SK-N-DZ (cell line): Measurements from ENCODE around the gene AKAP13.
"Not testable (repeated sequence)": the region's sequence is repeated elsewhere in the genome, so short reads cannot be mapped to it uniquely, and the experiment has no call there.

Experiments used
- DNase-seq: peaks from one replicate; pipeline ENCODE4 v3.0.0-alpha.2; 2015; ENCODE audit warnings: low spot score

The AKAP13 gene

DNA sequence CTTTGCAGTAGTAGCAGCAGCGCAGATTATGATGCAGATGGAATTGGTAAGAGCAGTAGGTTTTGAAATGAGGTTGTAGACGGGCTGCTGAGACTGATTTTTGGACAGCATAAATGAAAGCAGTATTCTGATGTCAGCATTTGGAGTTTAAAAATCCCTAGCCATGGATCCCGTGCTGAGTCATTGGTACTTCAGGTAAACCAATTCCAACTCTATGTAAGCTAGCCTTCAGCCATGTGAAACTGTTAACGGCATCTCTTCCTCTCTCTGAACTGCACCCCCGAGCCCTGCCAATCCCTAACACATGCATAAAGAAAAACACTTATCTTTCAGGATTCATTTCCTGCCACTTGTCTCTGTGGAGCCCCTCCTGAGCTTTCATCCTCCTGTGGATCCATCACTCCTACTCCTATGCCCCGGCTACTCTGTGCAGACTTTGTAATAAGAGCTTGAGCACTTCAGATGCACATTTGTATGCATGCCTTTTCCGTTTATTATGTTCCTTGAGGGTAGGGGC, 119.0 kb downstream of the AKAP13 start:
- DNase-seq, result no peak

DNA sequence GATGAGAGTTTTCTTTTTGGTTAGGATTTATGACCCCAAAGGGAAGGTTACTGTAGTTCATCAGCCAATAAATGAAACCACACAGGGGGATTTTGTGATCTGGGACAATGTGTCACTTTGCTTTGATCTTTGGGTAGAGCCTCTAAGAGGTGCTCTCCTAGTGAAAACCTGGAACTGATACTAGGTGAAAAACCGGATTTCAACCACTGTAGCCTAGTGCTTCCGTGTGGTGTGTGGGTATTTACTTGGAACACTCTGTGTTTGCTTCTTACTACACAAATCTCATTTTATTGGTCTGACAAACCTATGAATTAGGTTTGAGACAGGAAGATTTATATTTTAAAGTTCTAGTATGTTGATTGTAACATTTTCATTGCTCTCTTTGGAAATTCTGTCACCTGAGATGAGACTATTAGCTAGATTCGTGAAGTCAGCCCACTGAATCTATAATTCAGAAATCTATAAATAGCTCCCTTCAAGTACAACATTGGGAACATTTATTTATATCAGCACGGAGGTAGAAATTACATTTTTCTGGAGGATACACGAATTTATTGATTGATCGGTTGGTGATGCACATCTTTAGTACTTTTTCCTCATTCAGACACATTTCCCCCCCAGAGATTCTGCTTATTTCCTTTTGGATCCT, 119.8 kb downstream of the AKAP13 start:
- DNase-seq, result no peak

DNA sequence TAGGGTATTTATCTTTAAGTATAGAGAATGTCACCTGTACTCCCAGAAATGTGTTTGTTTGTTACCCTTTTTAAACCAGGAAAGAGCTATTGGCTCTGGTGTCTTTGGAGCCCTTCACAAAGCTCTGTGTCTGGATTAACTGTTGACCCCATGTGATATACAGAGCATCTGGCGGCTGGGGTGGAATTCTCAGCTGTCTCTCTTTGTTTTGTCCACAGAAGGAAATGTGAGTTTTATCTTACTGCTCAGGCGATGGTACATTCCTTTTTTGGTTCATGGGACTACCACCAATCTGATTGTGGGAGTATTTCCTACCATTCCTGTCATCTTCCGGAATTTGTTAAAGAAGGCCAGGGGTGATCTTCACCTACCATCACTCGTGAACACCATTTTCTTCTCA, 120.3 kb downstream of the AKAP13 start:
- no peak for DNase-seq

DNA sequence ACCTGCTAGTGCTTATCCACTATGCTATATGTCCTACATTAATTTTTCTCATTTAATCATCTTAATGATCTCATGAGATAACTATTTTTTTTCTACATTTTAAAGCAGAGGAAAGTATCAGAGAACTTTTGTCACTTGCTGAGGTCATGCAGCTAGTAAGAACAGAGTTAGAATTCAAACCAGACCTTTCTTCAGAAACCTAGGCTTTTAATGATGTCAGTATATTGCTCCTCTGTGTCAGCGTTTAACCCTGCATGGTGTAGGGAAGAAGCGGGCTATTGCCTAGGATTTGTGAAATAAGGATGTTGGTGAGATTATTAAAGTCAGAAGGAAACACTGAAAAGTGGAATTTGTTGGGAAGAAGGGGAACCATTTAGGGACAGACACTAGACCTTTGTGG, 121.2 kb downstream of the AKAP13 start:
- DNase-seq, result no peak

DNA sequence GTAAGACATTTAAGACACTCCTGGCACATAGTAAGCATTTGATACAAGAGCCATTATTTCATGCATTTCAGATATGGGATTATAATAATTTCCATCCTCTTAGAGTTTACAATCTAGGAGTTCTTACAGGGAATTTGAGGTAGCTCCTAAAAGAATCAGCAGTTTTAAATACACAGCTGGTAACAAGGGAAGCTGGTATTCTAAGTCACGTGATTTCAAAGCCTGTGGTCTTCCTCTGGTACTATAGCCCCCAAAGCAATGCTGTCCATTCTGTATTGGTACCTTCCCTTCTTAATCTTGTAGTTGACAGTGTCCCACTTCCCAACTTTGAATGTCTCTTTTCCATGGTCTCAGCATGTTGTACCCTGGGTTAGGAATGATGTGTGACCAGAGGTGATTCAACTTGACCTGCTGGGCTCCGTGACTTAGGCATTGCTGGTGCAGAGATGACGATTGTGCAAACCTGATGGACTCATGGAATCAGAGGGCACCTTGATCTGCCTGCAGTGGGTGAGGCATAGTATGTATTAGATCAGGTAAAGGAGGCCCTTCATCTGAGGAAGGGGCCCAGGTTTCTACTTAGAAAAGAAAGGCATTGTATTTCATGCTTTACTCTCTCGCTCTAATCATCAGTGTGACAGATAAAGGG, 122.9 kb downstream of the AKAP13 start:
- DNase-seq, result no peak

DNA sequence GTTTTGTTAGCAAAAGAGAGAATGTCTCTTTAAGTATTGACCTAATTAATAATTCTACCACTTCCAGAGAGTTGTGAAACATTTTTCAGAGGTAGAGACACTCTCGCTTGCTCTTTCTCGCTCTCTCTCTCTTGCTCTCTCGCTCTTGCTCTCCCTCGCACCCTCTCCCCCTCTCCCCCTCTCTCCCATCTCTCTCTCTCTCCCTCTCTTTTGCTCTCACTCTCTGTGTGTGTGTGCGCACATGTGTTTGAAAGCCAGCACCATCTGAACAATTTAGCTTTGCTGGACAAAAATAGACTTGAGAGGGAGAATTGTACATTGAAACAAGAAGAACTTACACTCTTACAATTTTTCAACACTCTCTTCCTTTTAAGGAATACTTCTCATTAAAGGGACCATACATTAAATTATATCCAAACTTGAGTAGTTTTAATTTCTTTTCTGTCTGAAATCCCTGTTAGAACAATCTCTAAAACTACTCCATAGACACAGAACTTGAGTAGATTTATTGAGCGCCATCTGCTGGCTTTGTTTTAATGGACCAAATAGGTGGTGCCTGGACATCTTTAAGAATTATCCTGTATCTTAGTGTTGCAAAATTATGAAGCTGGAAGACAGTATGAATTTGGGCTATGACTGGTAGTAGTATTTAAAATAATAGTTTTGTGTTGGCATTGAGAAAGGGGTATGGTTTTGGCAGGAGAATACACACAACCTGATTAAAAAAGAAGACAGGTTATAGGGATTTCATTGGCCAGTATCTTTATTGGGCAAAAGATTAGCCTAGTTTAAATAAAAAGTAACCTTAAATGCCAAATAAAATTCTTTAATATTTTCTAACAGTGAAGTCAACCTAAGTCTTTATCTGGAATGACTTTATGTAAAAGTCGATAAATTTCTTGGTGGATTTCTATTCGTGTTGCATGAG, 124.6 kb downstream of the AKAP13 start:
- DNase-seq, result peak; percentile 63

DNA sequence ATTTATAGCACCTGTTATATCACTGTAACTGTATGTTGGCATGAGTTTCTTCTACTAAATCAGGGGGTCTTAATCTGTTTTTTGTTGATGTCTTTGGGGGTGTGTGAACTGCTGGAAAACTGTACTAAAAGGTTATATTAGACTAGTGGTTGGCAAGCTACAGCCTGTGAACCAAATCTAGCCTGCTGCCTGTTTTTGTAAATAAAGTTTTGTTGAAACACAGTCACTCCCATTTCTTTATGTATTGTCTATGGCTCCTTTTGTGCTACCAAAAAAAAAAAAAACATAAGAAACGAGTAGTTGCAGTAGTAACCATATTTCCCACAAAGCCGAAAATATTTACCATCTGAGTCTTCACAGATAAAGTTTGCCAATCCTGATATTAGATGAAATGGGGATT, 126.7 kb downstream of the AKAP13 start:
- no peak for DNase-seq

DNA sequence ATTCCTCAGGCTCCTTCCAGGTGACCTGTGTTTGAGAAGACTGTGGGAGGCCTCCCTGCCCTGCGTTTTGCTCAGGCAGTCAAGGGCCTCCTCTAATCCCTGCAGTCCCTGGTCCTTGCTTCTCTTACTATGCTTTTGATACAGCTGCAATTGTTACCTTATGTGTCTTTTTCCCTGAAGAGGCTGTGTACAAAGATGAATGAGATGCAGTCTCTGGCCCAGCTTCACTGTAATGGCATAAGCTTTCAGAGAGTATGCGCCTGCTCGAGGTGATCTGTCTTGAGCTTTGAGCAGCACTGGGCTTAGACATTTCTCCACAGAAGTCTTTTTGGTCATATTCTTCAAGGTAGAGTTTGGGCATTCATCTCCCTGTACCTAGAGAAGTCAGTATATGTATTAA, 129.6 kb downstream of the AKAP13 start:
- no peak for DNase-seq

DNA sequence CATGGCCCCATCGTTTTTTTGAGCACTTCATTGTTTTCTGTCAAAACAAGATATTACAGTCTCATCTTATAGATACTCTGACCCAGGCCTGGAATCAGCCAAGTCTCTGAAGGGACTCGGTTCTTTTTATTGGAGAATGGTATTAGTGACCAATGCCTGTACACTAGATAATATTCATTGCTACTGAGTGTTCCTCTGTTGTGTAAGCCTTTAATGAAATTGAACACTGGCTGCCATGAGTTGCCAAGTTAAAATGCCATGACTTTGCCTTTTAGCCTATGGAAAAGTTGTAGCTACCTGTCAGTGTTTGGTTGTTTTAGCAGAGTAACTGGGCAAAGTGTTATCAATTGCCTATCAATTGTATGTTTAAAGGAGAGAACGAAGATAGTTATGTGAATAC, 134.0 kb downstream of the AKAP13 start:
- no peak for DNase-seq

DNA sequence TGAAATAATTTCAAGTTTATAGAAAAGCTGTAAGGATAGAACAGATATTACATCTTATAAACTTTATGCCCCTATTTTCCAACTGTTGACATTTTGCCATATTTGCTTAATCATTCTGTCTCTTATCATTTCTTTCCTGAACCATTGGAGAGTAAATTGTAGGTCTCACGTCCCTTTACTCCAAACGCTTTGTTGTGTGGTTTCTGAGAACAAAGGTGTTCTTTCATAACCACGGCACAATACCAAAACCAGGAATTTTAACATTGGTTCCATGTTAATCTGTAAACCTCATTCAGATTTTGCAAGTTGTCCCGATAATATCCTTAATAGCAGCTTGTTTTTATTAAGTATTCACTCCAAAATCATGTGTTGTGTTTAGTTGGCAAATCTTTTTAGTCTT, 134.8 kb downstream of the AKAP13 start:
- DNase-seq, result no peak

DNA sequence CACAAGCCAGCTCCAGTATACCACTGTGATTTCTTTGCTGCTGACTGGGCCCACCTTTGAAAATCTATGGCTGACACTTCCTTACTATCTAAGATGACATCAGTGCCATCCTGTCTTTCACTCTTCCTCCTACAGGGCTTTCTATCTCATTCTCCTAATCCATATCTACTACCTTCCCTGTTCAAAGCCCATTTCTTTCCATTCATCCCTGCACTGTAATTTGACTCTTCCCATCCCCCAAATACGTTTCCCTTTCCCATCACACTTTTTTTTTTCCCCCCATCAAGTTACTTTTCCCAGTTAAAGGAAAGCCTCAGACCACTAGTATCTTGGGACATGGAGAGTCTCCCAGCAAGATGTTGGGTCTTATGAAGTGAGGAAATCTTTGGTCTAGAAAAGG, 136.7 kb downstream of the AKAP13 start:
- DNase-seq, result no peak

DNA sequence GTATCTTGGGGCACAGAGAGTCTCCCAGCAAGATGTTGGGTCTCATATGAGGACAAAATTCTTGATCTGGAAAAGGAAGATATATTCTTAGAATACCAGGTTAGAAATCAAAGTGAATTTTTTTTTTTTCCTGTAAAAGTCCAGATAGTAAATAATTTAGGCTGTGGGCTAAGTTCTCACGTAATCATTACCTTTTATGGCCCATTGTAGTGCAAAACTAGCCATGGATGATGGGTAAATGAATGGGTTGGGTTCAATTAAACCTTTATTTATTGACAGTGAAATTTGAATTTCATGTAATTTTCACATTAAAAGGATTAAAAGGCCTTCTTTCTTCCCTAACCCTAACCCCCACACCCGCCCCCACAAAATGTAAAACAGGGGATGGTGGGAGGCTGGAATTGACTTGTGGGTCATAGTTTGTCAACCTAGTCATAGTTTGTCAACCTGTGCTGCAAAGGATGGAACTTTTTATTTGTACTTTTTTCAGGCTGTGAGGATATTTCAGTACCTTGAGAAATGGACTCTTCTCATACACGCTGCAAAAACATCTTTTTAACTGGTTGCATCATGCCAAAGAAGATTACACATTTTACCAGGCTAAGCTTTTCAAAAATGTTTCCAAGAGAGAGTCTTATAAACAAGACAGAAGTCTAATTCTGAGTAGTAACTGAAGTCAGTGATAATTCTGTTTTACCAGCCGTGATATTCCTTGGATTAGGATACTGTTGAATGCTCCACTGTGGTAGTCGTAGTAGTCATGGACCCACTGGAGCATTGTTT, 138.8 kb downstream of the AKAP13 start:
- DNase-seq, result no peak

DNA sequence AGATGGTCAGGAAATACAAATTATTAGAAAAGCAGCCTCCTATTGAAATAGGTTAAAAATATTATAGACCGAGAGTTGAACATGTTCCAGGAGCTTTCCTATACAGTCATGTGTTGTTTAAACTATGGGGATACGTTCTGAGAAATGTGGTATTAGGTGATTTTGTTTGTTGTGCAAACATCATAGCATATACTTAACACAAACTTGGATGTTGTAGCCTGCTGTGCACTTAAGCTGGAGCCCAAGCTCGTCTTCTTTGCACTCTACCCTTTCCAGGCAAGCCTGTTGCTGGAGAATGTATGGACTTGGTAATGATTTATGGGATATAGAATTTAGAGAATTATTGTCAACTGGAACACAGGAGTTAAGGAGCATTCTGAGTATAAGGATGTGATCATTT, 140.2 kb downstream of the AKAP13 start:
- DNase-seq, result no peak

DNA sequence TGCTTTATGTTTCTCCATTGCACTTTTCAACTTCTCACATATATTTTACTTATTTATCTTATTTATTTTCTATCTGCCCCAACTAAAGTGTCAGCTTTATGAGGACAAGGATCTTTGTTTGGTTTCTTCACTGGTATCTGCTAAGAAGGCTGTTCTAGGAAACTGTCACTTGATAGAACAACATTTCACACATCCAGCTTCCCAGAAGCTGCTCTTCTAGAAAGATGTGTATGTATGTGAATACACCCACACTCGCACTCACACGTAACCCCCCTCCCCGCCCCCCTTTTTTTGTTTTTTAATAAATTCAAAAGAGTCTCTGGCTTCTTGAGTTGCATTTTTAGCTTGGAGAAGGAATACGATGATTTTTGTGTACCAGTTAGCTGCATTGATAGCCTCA, 143.1 kb downstream of the AKAP13 start:
- DNase-seq, result no peak

DNA sequence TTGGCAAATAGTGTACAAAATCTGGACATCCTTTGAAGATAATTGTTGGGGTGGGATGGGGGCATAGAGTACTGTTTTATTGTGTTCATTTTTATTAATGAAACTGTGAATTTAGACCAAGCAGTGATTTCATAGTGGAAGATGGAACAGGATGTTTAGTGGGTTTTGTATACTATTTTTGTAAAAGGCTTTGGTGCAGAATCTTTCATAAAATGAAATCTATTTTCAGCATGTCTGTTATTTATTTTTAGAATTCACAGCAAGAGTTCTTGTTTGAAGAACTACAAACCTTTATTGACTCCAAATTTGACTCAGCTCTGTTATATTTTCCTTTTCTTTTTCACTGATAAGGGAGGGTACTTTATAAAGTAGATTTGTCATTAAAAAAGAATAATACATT, 145.4 kb downstream of the AKAP13 start:
- no peak for DNase-seq

DNA sequence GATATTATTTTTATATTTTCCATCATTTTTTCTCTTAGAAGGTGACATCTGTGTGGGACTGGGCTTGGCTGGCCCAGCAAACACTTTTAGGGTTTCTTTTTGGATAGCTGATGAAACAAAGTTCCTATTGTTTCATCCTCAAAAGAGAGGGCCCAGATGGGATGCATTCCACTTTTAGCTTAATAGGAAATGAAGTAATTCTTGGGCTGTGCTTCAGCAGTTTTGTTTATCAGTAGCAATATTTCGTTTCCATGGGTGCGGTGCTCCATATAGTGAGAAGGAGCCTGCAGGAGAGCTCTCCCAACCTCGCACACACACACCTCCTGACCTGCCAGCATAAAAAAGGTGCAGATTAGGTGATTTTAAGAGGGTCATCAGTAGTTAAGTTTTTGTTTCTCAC, 147.5 kb downstream of the AKAP13 start:
- no peak for DNase-seq

DNA sequence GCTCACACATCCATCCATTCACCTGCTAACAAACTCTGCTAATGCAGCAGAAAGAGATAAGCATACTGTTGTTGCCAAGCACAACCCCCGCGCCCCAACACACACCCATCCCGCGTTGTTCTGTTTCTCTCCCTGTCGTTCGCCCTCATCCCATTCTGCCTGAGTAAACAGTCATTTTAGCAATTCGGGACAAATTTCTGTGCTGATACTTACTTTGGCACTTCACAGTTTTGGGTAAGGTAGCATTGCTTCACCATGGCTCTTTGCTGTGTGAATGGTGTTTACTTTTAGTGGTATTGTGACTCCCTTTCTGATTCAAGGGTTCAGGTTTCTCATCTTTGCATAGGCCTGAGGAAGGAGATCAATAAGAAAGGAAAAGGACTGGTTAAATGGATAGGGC, 149.7 kb downstream of the AKAP13 start:
- no peak for DNase-seq

DNA sequence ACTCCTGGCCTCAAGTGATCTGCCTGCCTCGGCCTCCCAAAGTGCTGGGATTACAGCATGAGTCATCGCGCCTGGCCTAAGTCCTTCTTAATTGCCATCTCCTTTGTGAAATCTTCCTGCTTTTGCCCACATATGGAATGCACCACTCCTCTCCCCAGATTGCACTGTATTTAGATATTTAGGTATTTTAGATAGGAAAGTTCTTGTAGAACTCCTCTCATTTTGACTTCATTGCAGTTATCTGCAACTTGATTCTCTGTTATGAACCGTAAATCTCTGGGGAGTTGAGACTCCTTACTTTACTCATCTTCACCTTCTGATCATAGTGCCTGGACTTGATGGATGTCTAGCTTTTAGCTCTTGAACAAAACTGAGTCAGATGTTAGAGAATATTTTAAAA, 150.7 kb downstream of the AKAP13 start:
- DNase-seq, result no peak

DNA sequence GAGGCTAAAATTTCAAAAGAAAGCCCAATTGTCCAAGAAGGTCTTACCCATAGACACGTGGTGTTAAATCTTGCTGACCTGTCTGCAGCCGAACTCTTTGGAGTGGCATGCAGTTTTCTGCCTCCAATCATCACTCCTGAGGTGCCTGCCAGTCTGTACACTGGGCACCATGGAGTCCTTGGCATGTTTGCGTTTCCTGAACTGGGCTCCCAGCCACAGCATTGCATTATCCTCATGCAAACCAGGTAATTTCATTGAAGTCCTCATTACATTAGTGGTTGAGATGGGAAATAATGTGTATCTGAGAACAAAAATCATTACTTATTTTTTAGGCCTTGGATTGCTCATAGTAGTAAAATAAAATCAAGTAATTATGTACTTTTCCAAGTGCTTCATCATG, 152.3 kb downstream of the AKAP13 start:
- no peak for DNase-seq

DNA sequence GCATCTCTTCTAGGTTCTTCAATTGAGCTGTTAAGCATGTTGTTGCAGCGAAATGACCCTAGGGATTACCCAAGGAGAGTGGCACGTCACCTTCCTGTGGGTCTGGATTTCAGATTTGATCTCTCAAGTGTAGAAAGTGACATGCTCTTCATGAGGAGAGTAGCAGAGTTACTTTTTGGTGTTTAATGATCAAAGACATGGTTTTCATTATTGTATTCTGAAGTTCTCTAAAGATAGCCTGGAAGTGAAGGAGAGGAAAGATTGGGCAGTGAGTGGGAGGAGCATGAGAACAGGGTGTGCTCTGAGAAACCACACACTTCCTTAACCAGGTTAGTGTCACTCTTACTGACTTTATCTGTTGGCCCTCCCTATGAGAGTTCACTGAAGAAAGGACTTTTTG, 153.6 kb downstream of the AKAP13 start:
- no peak for DNase-seq

DNA sequence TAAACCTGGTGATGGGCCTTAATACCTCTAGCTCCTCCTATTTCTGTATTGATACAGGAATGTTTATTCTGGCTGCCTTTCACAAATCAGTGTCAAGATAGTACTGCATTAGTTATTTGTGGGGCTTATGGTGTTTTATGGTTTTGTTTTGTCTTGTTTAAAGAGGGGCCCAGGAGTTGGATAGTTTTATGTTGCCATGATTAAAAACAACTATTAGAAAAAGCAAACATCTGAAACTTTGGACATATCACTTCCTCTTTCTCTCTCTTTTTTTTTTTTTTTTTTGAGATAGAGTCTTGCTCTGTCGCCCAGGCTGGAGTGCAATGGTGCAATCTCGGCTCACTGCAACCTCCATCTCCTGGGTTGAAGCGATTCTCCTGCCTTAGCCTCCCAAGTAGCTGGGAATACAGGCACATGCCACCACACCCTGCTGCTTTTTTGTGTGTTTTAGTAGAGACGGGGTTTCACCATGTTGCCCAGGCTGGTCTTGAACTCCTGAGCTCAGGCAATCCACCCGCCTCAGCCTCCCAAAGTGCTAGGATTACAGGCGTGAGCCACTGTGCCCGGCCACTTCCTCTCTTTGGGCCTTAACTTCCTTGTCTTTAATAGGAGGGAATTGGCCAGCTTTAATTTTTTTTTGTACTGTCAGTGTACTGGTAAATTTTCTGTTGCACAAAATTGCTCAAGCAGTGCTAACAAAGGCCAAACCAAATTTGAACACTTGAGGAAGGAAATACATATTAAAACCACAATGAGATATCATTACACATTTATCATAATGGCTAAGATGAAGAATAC, 155.3 kb downstream of the AKAP13 start:
- not testable (repeated sequence) for DNase-seq
